Type B pancreatic cell (in vitro differentiated cells): Measurements from ENCODE around the gene SPATA31E1. TPM values are rescaled to one million over a fixed set of nuclear protein-coding genes. Genes with fewer than 3 reads are reported as not detected.
"Not testable (repeated sequence)": the region's sequence is repeated elsewhere in the genome, so short reads cannot be mapped to it uniquely, and the experiment has no call there.

Experiments
- DNase-seq: peaks from one replicate; pipeline ENCODE4 v3.0.0; 2021; ENCODE audit warnings: mixed read lengths; ENCODE audit not compliant: unreplicated experiment; ENCODE audit errors: extremely low spot score
- H3K27ac Mint-ChIP-seq: 2 replicates; pipeline ENCODE4 v1.8.0; 2021; ENCODE audit warnings: mild to moderate bottlenecking, mixed read lengths
- H3K27me3 Mint-ChIP-seq: 2 replicates; pipeline ENCODE4 v1.8.0; 2021; ENCODE audit warnings: mixed read lengths
- H3K36me3 Mint-ChIP-seq: 2 replicates; pipeline ENCODE4 v1.8.0; 2021; ENCODE audit warnings: mixed read lengths
- H3K4me1 Mint-ChIP-seq: one replicate; pipeline ENCODE4 v1.8.0; 2021; ENCODE audit warnings: mixed read lengths; ENCODE audit not compliant: unreplicated experiment
- H3K4me3 Mint-ChIP-seq: 2 replicates; pipeline ENCODE4 v1.8.0; 2021; ENCODE audit warnings: mild to moderate bottlenecking, mixed read lengths
- H3K9me3 Mint-ChIP-seq: 2 replicates; pipeline ENCODE4 v1.8.0; 2021; ENCODE audit warnings: mixed read lengths
- total RNA-seq: library from RNA; stranded (reverse); gene quantifications from 2 replicates; pipeline ENCODE4 v1.2.1, GENCODE V29; 2021; ENCODE audit warnings: low replicate concordance

The SPATA31E1 gene
- total RNA-seq, 1 donor from 2014 or later, result not detected

DNA sequence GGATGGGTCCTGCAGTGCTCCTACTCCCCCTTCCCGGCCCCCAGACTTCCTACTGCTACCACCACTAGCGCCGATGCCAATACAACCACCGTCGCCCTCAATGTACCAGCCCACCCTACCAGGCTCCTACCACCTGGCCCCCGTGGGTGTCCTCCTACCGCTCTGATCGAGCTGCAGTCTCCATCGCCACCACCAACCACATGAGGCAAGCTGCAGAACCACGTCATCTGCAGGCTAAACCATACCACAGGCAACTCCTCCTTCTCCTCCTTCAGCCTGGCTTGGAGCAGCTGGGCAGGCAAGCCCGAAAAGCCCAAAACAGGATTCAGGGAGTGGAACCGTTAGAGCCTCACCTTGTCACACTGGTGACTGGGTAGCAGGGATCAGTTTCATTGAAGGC is 54.7 kb downstream of the SPATA31E1 start:
- not testable (repeated sequence) for H3K27me3 Mint-ChIP-seq, H3K36me3 Mint-ChIP-seq, H3K27ac Mint-ChIP-seq, H3K9me3 Mint-ChIP-seq, H3K4me1 Mint-ChIP-seq, DNase-seq, H3K4me3 Mint-ChIP-seq

DNA sequence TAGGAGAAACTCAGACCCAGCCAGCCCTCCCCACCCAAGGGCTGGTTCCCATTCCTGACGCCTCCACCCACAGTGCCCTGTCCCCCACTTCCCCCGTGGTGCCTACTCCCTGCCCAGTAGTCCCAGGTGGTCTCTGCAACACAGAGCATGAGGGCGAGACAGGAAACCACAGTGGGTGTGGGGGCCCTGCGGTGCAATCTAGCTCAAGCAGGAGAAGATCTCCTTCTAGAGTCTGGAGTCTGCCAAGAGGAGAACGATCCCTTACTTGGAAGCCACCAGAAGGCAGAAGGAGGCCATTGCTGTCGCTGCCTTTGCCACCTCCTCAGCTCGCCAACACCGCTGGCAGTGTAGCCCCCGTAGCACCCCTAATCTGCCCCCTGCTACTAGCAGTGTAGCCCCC is 55.2 kb downstream of the SPATA31E1 start:
- not testable (repeated sequence) for H3K9me3 Mint-ChIP-seq, H3K27ac Mint-ChIP-seq, H3K4me3 Mint-ChIP-seq, H3K27me3 Mint-ChIP-seq, H3K4me1 Mint-ChIP-seq, H3K36me3 Mint-ChIP-seq, DNase-seq

DNA sequence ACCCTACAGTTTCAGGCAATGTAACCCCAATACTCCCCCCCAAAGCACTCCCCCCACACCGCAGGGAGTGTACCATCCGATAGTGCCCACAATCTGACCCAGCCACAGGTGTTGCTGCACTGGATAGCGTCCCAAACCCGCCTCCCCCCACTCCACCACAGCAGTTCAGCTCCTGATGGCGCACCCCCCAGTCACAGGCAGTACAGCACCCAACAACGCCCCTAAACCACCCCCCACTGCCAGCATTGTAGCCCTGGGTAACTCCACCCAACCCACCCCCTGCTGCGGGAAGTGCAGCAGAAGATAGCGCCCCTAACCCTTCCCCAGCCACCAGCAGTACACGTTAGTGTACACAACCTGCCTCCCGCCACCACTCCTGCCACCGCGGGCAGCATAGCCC is 55.7 kb downstream of the SPATA31E1 start:
- H3K27ac Mint-ChIP-seq, H3K36me3 Mint-ChIP-seq, H3K27me3 Mint-ChIP-seq, H3K4me3 Mint-ChIP-seq, DNase-seq, H3K4me1 Mint-ChIP-seq, H3K9me3 Mint-ChIP-seq: not testable (repeated sequence)

Other genes with a start within 250 kb of the SPATA31E1 start
- gene CTSL, start 156.8 kb upstream of the SPATA31E1 start, total RNA-seq, result 85.7 and 117 TPM in 2 replicates
- 0.07 TPM in 1 of 2 replicates, not detected in the other for gene SPATA31C1, start 35.1 kb downstream of the SPATA31E1 start, total RNA-seq
- gene CDK20, start 91.7 kb downstream of the SPATA31E1 start, total RNA-seq, result 16.4 and 16.9 TPM in 2 replicates